Panc1 (cell line): ENCODE measurements around the gene AGAP1. TPM values are rescaled to one million over a fixed set of nuclear protein-coding genes. Genes with fewer than 3 reads are reported as not detected.

Experiments
- ATAC-seq: fragments of 200-7000 bp; cut with Tn5 transposase; 2 replicates; pipeline ENCODE4 v1.9.1; 2020; ENCODE audit warnings: mild to moderate bottlenecking, moderate library complexity
- BruUV-seq: library from RNA; stranded (reverse); fragments of 400-500 nt; replicated peaks from 2 replicates; lab custom pipeline; 2021; lab: Mats Ljungman, UMichigan
- CTCF ChIA-PET: fragments of 300-600 bp; sonication (Branson Sonifier 250); formaldehyde crosslinking; loops from one replicate; lab custom pipeline; 2022; ENCODE audit warnings: antibody characterized with exemption; lab: Charles Lee
- POLR2A ChIA-PET: fragments of 300-600 bp; sonication (Branson Sonifier 250); formaldehyde crosslinking; loops from one replicate; lab custom pipeline; 2022; ENCODE audit warnings: antibody characterized with exemption; lab: Charles Lee
- DNase-seq: peaks from one replicate; pipeline ENCODE4 v3.0.0-alpha.2; 2010; ENCODE audit warnings: low read depth, low spot score
- H3K27ac ChIP-seq: 2 replicates; pipeline ENCODE4 v1.5.1; 2011; ENCODE audit warnings: mild to moderate bottlenecking, low read length, inconsistent platforms
- H3K27me3 ChIP-seq: fragments of 200-500 bp; sonication (Bioruptor generic); 2 replicates; pipeline ENCODE4 v1.6.0; 2014; ENCODE audit warnings: low read length, inconsistent platforms; ENCODE audit not compliant: control insufficient read depth, insufficient read depth
- H3K36me3 ChIP-seq: fragments of 200-500 bp; sonication (Bioruptor generic); 2 replicates; pipeline ENCODE4 v1.5.1; 2014; ENCODE audit warnings: inconsistent platforms, mild to moderate bottlenecking, low read length, moderate library complexity; ENCODE audit not compliant: control insufficient read depth, insufficient read depth
- H3K4me1 ChIP-seq: 2 replicates; pipeline ENCODE4 v1.5.1; 2011; ENCODE audit warnings: inconsistent platforms, mild to moderate bottlenecking, low read length, moderate library complexity; ENCODE audit not compliant: control insufficient read depth, insufficient read depth
- H3K4me3 ChIP-seq, 2 experiments: 2 replicates each; pipeline ENCODE4 v1.5.1; 2011 to 2012; ENCODE audit warnings: low read depth in 2 of 2, low read length in 2 of 2, mild to moderate bottlenecking in 2 of 2, inconsistent platforms in 1 of 2, moderate library complexity in 1 of 2
- H3K9me3 ChIP-seq: fragments of 200-500 bp; sonication (Bioruptor generic); 2 replicates; pipeline ENCODE4 v1.5.1; 2014; ENCODE audit warnings: low read depth, mild to moderate bottlenecking, inconsistent platforms, low read length, moderate library complexity; ENCODE audit not compliant: control insufficient read depth, insufficient read depth
- CTCF ChIP-seq: fragments of 450-650 bp; IDR thresholded peaks from 2 replicates; pipeline ENCODE4 v1.5.1; 2017; ENCODE audit warnings: mild to moderate bottlenecking
- POLR2AphosphoS5 ChIP-seq: IDR thresholded peaks from 2 replicates; pipeline ENCODE4 v1.6.1; 2012; ENCODE audit warnings: mild to moderate bottlenecking, low read depth, low read length, moderate library complexity
- SIN3A ChIP-seq: IDR thresholded peaks from 2 replicates; pipeline ENCODE4 v1.6.1; 2012; ENCODE audit warnings: low read depth, mild to moderate bottlenecking, low read length, moderate library complexity, borderline replicate concordance; ENCODE audit not compliant: insufficient read depth
- TCF7L2 ChIP-seq: IDR thresholded peaks from 2 replicates; pipeline ENCODE4 v1.6.1; 2011; ENCODE audit warnings: mild to moderate bottlenecking, low read depth, low read length, inconsistent platforms
- in situ Hi-C: cut with HindIII; loops from 2 replicates; pipeline ENCODE4 v1.10.0; 2016; ENCODE audit warnings: low sequenced_read_pairs, low pct_unique_long_range_greater_than_20kb
- intact Hi-C: fragments of 100-400 bp; cut with micrococcal nuclease; formaldehyde crosslinking; loops from one replicate; pipeline ENCODE4 v1.10.0; 2022; ENCODE audit not compliant: unreplicated experiment
- total RNA-seq: library from RNA; stranded (reverse); gene quantifications from one replicate; pipeline ENCODE4 v1.2.1, GENCODE V29; 2021; ENCODE audit not compliant: unreplicated experiment
- TF ChIP-seq, protein P1 (sequence below), 2 experiments: IDR thresholded peaks; 2 replicates each; pipeline ENCODE4 v1.6.1; 2011 to 2012; ENCODE audit warnings: low read depth in 2 of 2, control low read depth in 1 of 2, low read length in 1 of 2, mild to moderate bottlenecking in 1 of 2, moderate library complexity in 1 of 2; ENCODE audit not compliant: insufficient read depth in 1 of 2

The AGAP1 gene
- total RNA-seq, 1 experiment from 2014 or later, result 38.9 TPM

GRCh38 chr2:236045251-236046235 lies 551.7 kb downstream of the AGAP1 start:
- TF ChIP-seq, protein P1, sequence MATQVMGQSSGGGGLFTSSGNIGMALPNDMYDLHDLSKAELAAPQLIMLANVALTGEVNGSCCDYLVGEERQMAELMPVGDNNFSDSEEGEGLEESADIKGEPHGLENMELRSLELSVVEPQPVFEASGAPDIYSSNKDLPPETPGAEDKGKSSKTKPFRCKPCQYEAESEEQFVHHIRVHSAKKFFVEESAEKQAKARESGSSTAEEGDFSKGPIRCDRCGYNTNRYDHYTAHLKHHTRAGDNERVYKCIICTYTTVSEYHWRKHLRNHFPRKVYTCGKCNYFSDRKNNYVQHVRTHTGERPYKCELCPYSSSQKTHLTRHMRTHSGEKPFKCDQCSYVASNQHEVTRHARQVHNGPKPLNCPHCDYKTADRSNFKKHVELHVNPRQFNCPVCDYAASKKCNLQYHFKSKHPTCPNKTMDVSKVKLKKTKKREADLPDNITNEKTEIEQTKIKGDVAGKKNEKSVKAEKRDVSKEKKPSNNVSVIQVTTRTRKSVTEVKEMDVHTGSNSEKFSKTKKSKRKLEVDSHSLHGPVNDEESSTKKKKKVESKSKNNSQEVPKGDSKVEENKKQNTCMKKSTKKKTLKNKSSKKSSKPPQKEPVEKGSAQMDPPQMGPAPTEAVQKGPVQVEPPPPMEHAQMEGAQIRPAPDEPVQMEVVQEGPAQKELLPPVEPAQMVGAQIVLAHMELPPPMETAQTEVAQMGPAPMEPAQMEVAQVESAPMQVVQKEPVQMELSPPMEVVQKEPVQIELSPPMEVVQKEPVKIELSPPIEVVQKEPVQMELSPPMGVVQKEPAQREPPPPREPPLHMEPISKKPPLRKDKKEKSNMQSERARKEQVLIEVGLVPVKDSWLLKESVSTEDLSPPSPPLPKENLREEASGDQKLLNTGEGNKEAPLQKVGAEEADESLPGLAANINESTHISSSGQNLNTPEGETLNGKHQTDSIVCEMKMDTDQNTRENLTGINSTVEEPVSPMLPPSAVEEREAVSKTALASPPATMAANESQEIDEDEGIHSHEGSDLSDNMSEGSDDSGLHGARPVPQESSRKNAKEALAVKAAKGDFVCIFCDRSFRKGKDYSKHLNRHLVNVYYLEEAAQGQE (IDR thresholded peaks at IDR 0.05; ENCODE audit: insufficient read depth in 1 of 2, low read depth in 2 of 2, low read length in 1 of 2), result no peak
- TF ChIP-seq TCF7L2 (no peak), POLR2AphosphoS5 (no peak), SIN3A (no peak), CTCF (no peak)
- Histone ChIP-seq H3K4me3 (no peak overlapping the region), H3K27me3 (no peaks in the 10 kb centered on the region), H3K36me3 (no peaks in the 10 kb centered on the region), H3K27ac (no peak overlapping the region), H3K4me1 (no peaks in the 10 kb centered on the region), H3K9me3 (no peaks in the 10 kb centered on the region)
- ChIA-PET POLR2A (no interaction called here), CTCF (no interaction called here)
- DNase-seq (no peak), ATAC-seq (no peak)
- intact Hi-C loops, result no loop called here
- in situ Hi-C loops, result no loop called here
- no TSS peak for BruUV-seq

DNA sequence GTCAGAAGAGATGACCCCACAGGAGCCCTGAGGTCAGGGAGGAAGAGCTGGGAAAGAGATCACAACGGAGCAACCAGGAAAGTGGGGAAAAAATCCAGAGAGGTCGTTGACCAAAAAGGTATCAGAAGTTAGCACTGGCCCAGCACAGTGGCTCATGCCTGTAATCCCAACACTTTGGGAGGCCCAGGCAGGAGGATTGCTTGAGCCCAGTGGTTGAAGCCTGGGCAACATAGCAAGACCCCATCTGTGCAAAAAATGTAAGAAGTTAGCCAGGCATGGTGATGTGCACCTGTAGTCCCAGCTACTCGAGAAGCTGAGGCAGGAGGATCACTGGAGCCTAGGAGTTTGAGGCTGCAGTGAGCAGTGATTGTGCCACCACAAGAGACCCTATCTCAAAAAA lies 552.9 kb downstream of the AGAP1 start:
- TF ChIP-seq SIN3A (no peak), TCF7L2 (no peak), CTCF (no peak), POLR2AphosphoS5 (no peak)
- TF ChIP-seq, protein P1 (IDR thresholded peaks at IDR 0.05; ENCODE audit: insufficient read depth in 1 of 2, low read depth in 2 of 2, low read length in 1 of 2), result no peak
- Histone ChIP-seq H3K4me3 (no peak overlapping the region), H3K27me3 (no peaks in the 10 kb centered on the region), H3K27ac (no peak overlapping the region), H3K36me3 (no peaks in the 10 kb centered on the region), H3K9me3 (no peaks in the 10 kb centered on the region), H3K4me1 (no peaks in the 10 kb centered on the region)
- intact Hi-C loops (no loop called here), in situ Hi-C loops (no loop called here)
- ATAC-seq (no peak), DNase-seq (no peak)
- ChIA-PET POLR2A (interaction anchor here (0.7 kb wide), 1 partner anchor 360 kb away, joined by 6 read pairs; no protein-coding TSS in a partner anchor), CTCF (no interaction called here)
- no TSS peak for BruUV-seq
